K562 (cell line): ENCODE measurements around the gene LAMB3. TPM values are rescaled to one million over a fixed set of nuclear protein-coding genes. Genes with fewer than 3 reads are reported as not detected.

Experiments
- ATAC-seq: fragments of 200-7000 bp; cut with Tn5 transposase; 3 replicates; pipeline ENCODE4 v1.9.1; 2020; ENCODE audit warnings: moderate library complexity
- BruUV-seq: library from RNA; stranded (reverse); fragments of 400-500 nt; replicated peaks from 2 replicates; lab custom pipeline; 2021; lab: Mats Ljungman, UMichigan
- CTCF ChIA-PET: fragments of 300-600 bp; formaldehyde crosslinking; extraction: SDS; loops from one replicate; lab custom pipeline; 2021; ENCODE audit warnings: low intra/inter-chr PET ratio; lab: Yijun Ruan, JAX
- POLR2A ChIA-PET: fragments of 300-600, 350-650 bp; sonication (Branson Sonifier 250); formaldehyde crosslinking; extraction: SDS; loops from one replicate; lab custom pipeline; 2021; ENCODE audit warnings: antibody characterized with exemption, inconsistent platforms; lab: Yijun Ruan, JAX
- DNase-seq, 4 experiments: peaks; one replicate each; pipeline versions ENCODE4 v3.0.0 to v3.0.0-alpha.2; 2011 to 2018; ENCODE audit warnings: low spot score in 3 of 4, mixed read lengths in 3 of 4; ENCODE audit errors: extremely low read depth in 1 of 4
- FAIRE-seq: peaks from 2 replicates; lab custom pipeline; 2011; peaks lifted over from hg19 to GRCh38; lab: Jason Lieb, UNC
- H2AFZ ChIP-seq: 2 replicates; pipeline ENCODE4 v1.6.0; 2011; ENCODE audit warnings: low read depth, low read length, control low read depth, inconsistent platforms
- H3K27ac ChIP-seq: fragments of 200-600 bp; 3 replicates; pipeline ENCODE4 v1.8.0; 2011; ENCODE audit warnings: low read depth, mild to moderate bottlenecking, control low read depth, inconsistent platforms, low read length, moderate library complexity, mixed read lengths; ENCODE audit errors: extremely low read depth
- H3K27me3 ChIP-seq, 2 experiments: fragments of 300-600 bp in 1 of 2; 2 replicates in 1 of 2; 3 replicates in 1 of 2; pipeline versions ENCODE4 v1.6.0 to v1.8.0; 2011; ENCODE audit warnings: inconsistent platforms in 2 of 2, low read length in 2 of 2, mild to moderate bottlenecking in 1 of 2, mixed read lengths in 1 of 2, moderate library complexity in 1 of 2; ENCODE audit not compliant: control insufficient read depth in 2 of 2, insufficient read depth in 2 of 2
- H3K36me3 ChIP-seq: fragments of 300-600 bp; 3 replicates; pipeline ENCODE4 v1.8.0; 2011; ENCODE audit warnings: mild to moderate bottlenecking, low read length, inconsistent platforms; ENCODE audit not compliant: control insufficient read depth, insufficient read depth
- H3K4me1 ChIP-seq, 2 experiments: fragments of 200-600 bp in 1 of 2; replicated peaks in 1 of 2; 2 replicates in 1 of 2; 3 replicates in 1 of 2; pipeline versions ENCODE4 v1.5.1 to v1.8.0; 2011; ENCODE audit warnings: inconsistent platforms in 2 of 2, low read length in 2 of 2, mild to moderate bottlenecking in 1 of 2, mixed read lengths in 1 of 2, moderate library complexity in 1 of 2; ENCODE audit not compliant: control insufficient read depth in 2 of 2, insufficient read depth in 2 of 2
- H3K4me2 ChIP-seq: 2 replicates; pipeline ENCODE4 v1.6.1; 2011; ENCODE audit warnings: low read length, control low read depth, inconsistent platforms, mixed read lengths; ENCODE audit not compliant: insufficient read depth
- H3K4me3 ChIP-seq: fragments of 200-600 bp; sonication (generic), shearing (Covaris generic); 2 replicates; pipeline ENCODE4 v1.5.1; 2016; ENCODE audit warnings: control low read depth, inconsistent platforms
- H3K79me2 ChIP-seq: fragments of 200-600 bp; 3 replicates; pipeline ENCODE4 v1.8.0; 2011; ENCODE audit warnings: low read length, inconsistent platforms; ENCODE audit not compliant: control insufficient read depth, insufficient read depth
- H3K9ac ChIP-seq, 2 experiments: 2 replicates each; pipeline versions ENCODE4 v1.6.0 to v1.6.1; 2011; ENCODE audit warnings: low read depth in 2 of 2, low read length in 2 of 2, control low read depth in 1 of 2, inconsistent platforms in 1 of 2, mild to moderate bottlenecking in 1 of 2, mixed read lengths in 1 of 2; ENCODE audit not compliant: insufficient read depth in 1 of 2
- H3K9me1 ChIP-seq: one replicate; pipeline ENCODE4 v1.6.0; 2011; ENCODE audit warnings: inconsistent platforms, mild to moderate bottlenecking, low read length, moderate library complexity; ENCODE audit not compliant: control insufficient read depth, insufficient read depth
- H3K9me3 ChIP-seq: replicated peaks from 2 replicates; pipeline ENCODE4 v1.5.1; 2011; ENCODE audit warnings: low read depth, low read length, inconsistent platforms; ENCODE audit not compliant: control insufficient read depth, insufficient read depth
- H4K20me1 ChIP-seq: replicated peaks from 2 replicates; pipeline ENCODE4 v1.6.1; 2011; ENCODE audit warnings: low read length, inconsistent platforms, mixed read lengths; ENCODE audit not compliant: control insufficient read depth, insufficient read depth
- BHLHE40 ChIP-seq: IDR thresholded peaks from 2 replicates; pipeline ENCODE4 v1.6.1; 2011; ENCODE audit warnings: low read length, improper control_type of control experiment
- KDM2B ChIP-seq: fragments of 250-450 bp; sonication (Bioruptor Pico); IDR thresholded peaks from 2 replicates; pipeline ENCODE4 v1.8.0; 2021; ENCODE audit warnings: mild to moderate bottlenecking, moderate library complexity
- WGBS: fragments of 100-300 bp; shearing (Covaris generic); methylation state at CpG from one replicate; pipeline ENCODE4 v1.1.6; 2016; ENCODE audit warnings: low coverage, mixed read lengths; ENCODE audit not compliant: insufficient coverage; ENCODE audit errors: missing lambda C conversion rate; 5-methylcytosine and 5-hydroxymethylcytosine counted together
- in situ Hi-C: fragments of 300-500 bp; cut with MboI; formaldehyde crosslinking; loops from 4 replicates; pipeline ENCODE4 v1.15.0; 2018; ENCODE audit warnings: inconsistent platforms, mixed read lengths
- intact Hi-C: fragments of 100-400 bp; cut with micrococcal nuclease; formaldehyde crosslinking; loops from 2 replicates; pipeline ENCODE4 v1.14.2; 2022
- polyA plus RNA-seq, 8 experiments: library from polyadenylated mRNA; depleted of rRNA in 4 of 8; stranded (reverse) in 5 of 8; unstranded in 3 of 8; fragments of >200 nt; fragmentation: Nextera tagmentation in 2 of 8; fragmentation: Illumina TruSeq in 1 of 8; extraction: Ambion mirVana in 2 of 8; extraction: Trizol in 1 of 8; gene quantifications; 2 replicates each; pipeline versions ENCODE4 v1.2.1 to v1.2.3, GENCODE V29; 2011 to 2014; ENCODE audit warnings: inconsistent platforms in 1 of 8, missing spikeins in 1 of 8
- total RNA-seq, 7 experiments: library from RNA; depleted of rRNA in 6 of 7; stranded (reverse); fragments of >200 nt in 6 of 7; fragmentation: Illumina TruSeq in 2 of 7; extraction: Trizol in 2 of 7; gene quantifications; 2 replicates each; pipeline versions ENCODE4 v1.2.1 to v1.2.3, GENCODE V29; 2011 to 2021; ENCODE audit warnings: low replicate concordance in 1 of 7

LAMB3 gene
- total and polyA plus RNA-seq, 9 of the 15 experiments (the other 6 are each of a cell fraction or from before 2014, with no cell fraction given): 0.08 to 1.3 (median 0.91) TPM

DNA sequence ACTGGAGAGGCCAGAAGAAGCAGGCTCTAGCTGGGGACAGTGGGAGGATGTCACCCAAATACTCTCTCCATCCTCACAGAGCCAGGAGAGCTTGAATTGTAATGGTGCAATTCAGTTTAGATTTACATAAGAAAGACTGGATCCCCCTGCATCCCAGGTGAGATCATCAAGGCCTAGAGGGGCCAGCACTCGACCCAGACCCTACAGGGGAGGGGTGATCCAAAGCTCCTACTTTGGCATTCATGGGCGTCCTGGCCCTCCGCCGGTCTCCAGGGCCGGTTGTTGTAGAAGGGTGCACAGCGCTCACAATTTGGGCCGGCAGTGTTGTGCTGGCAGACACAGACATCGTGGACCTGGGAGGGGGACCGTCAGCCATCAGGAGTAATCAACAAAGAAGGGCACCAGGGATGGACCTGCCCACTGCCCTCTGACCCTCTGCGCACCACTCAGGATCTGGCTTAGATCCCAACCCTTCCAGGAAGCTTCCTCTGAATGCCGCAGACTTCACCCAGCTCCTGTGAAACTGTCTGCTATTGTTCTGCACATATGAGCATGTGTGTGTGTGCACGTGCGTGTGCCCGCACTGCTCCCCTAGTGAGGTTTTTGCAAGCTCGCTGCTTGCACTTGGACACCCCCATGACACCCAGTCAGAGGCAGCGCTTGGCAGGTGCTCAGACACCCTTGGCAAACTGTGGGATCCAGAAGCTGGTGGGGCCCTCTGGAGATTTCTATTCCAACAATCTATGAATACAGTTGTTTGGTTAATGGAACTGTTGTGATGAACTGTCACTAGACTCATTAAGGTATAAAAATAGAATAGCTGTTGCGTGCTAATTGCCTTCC lies 21.6 kb downstream of the LAMB3 start:
- BruUV-seq: no TSS peak
- Histone ChIP-seq H3K9ac (no peak overlapping the region), H3K36me3 (no peaks in the 10 kb centered on the region), H3K9me1 (peaks cover 3% of the 10 kb centered on the region), H3K9me3 (no peaks in the 10 kb centered on the region), H2AFZ (no peak overlapping the region), H3K27me3 (peaks cover 10 to 52% of the 10 kb centered on the region in 2 experiments; a peak in 3 of 5 replicates), H4K20me1 (0 out of 2 replicates have a peak, but pooled peaks cover 5% of the 10 kb centered on the region)
- POLR2A ChIA-PET: interaction anchor here (0.5 to 1.2 kb wide), 8 partner anchors 11 to 743 kb away, joined by 3 to 6 read pairs (median 3); partner anchors contain the start of gene CAMK1G
- no peak for DNase-seq
- in situ Hi-C loops: no loop called here
- TF ChIP-seq BHLHE40 (peak; percentile 24; the same call in 1 of the 2 replicates), KDM2B (CRISPR knock-in tag) (no peak)
- TF ChIP-seq, all 486 proteins: peak for 1
- FAIRE-seq (no peak), ATAC-seq (no peak)
- Histone ChIP-seq H3K4me2 (no peak overlapping the region), H3K79me2 (no peaks in the 10 kb centered on the region), H3K4me3 (no peak overlapping the region), H3K4me1 (peaks cover 0 to 23% of the 10 kb centered on the region in 2 experiments; a peak in 3 of 5 replicates), H3K27ac (no peak overlapping the region)
- CTCF ChIA-PET: no interaction called here
- intact Hi-C loops: no loop called here
- WGBS: 14% methylated on average over 17 of the region's 17 CpGs
